Thymus (tissue), 11 donors: ENCODE measurements around the gene UNC13A. TPM values are rescaled to one million over a fixed set of nuclear protein-coding genes. Genes with fewer than 3 reads are reported as not detected.

Source experiments
- DNase-seq, 9 donors: peaks; one replicate each; pipeline ENCODE4 v3.0.0-alpha.2; 2013; ENCODE audit warnings: low spot score in 9 of 9, low read depth in 6 of 9, missing footprints in 1 of 9
- H3K27ac ChIP-seq, 2 donors: one replicate each; pipeline ENCODE4 v1.5.1; 2013; ENCODE audit warnings: control low read depth in 1 of 2, low read depth in 1 of 2, low read length in 1 of 2, mild to moderate bottlenecking in 1 of 2, moderate library complexity in 1 of 2
- H3K27me3 ChIP-seq, 2 donors: one replicate each; pipeline ENCODE4 v1.5.1; 2013; ENCODE audit warnings: low read length in 1 of 2; ENCODE audit not compliant: control insufficient read depth in 2 of 2, insufficient read depth in 1 of 2
- H3K36me3 ChIP-seq, 2 donors: one replicate each; pipeline ENCODE4 v1.5.1; 2013; ENCODE audit warnings: low read length in 1 of 2, mild to moderate bottlenecking in 1 of 2, moderate library complexity in 1 of 2; ENCODE audit not compliant: control insufficient read depth in 2 of 2, insufficient read depth in 2 of 2
- H3K4me1 ChIP-seq, 2 donors: one replicate each; pipeline ENCODE4 v1.5.1; 2013; ENCODE audit warnings: low read length in 2 of 2; ENCODE audit not compliant: control insufficient read depth in 2 of 2, insufficient read depth in 2 of 2
- H3K4me3 ChIP-seq, 2 donors: one replicate each; pipeline ENCODE4 v1.5.1; 2013; ENCODE audit warnings: low read length in 2 of 2, control low read depth in 1 of 2, mild to moderate bottlenecking in 1 of 2
- H3K9me3 ChIP-seq, 2 donors: one replicate each; pipeline ENCODE4 v1.5.1; 2013; ENCODE audit warnings: low read length in 1 of 2, mild to moderate bottlenecking in 1 of 2; ENCODE audit not compliant: control insufficient read depth in 2 of 2, insufficient read depth in 1 of 2
- WGBS: extraction: QIAGEN DNeasy Blood & Tissue Kit; methylation state at CpG from one replicate; pipeline ENCODE4 v1.1.7; 2013; 5-methylcytosine and 5-hydroxymethylcytosine counted together
- polyA plus RNA-seq: library from polyadenylated mRNA; stranded (reverse); fragments of 200-250 nt; gene quantifications from one replicate; pipeline ENCODE4 v1.2.3, GENCODE V29; 2013
- total RNA-seq: library from RNA; stranded (reverse); fragments of 120-200 nt; gene quantifications from one replicate; pipeline ENCODE4 v1.2.4, GENCODE V29; 2013
- donor health status: healthy.

Gene UNC13A
- total and polyA plus RNA-seq, 2 donors: 0.19 to 0.32 TPM

DNA sequence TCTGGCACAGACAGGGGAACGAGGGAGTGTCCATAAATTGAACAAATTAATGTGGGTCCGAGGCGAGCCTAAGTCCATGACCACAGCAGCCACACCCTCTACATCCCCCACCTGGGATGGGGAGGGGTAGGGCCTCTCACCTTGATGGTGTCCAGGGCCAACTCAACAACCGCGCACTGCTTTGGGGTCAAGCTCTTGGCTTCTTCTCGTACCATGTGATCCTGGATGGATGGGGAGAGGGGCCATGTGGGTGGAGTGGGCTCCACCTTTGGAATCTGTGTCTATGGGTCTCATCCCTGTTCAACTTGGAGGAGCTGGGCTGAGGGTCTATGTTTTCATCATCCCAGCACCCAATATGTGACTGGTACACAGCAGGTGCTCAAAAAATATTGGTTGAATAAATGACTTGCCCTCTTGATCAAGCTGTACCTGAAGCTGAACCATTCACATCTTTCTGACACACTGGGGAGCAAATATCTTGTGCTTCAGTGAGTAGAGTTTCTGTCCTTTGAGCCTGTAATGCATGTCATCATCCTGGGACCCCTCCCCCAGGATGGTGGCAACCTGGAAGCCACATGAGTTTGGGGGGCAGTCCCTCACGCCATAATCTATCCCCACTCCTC lies 69.8 kb downstream of the UNC13A start:
- Histone ChIP-seq H3K4me3 (no peak overlapping the region), H3K36me3 (no peaks in the 10 kb centered on the region), H3K9me3 (peaks cover 0 to 5% of the 10 kb centered on the region in 2 donors), H3K27me3 (peaks cover 7 to 43% of the 10 kb centered on the region in 2 donors), H3K4me1 (peaks cover 0 to 2% of the 10 kb centered on the region in 2 donors), H3K27ac (no peak overlapping the region)
- DNase-seq: no peak
- WGBS: 95% methylated on average over 7 of the region's 7 CpGs

DNA sequence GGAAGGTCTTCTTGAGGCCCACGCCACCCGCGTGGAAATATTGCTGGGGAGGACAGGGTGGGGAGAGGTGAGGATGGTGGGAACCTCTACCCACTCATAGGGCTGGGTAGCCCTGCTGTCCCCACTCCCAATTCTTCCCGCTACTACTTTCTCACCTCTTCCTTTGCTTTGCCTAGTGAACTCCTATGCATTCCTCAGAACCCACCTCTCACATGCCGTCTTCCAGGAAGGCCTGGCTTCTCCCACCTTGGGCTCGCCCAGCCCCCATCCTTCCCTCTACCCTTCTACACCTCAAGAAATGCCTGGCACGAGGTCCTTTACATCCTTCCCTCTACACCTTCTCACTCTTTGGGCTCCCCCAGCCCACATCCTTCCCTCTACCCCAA lies 70.4 kb downstream of the UNC13A start:
- no peak overlapping the region for H3K4me3 ChIP-seq
- WGBS: 88% methylated on average over 7 of the region's 7 CpGs
- H3K9me3 ChIP-seq: peaks cover 0 to 5% of the 10 kb centered on the region in 2 donors
- H3K4me1 ChIP-seq: peaks cover 0 to 2% of the 10 kb centered on the region in 2 donors
- no peak for DNase-seq
- no peak overlapping the region for H3K27ac ChIP-seq
- H3K36me3 ChIP-seq: no peaks in the 10 kb centered on the region
- peaks cover 7 to 43% of the 10 kb centered on the region in 2 donors for H3K27me3 ChIP-seq

DNA sequence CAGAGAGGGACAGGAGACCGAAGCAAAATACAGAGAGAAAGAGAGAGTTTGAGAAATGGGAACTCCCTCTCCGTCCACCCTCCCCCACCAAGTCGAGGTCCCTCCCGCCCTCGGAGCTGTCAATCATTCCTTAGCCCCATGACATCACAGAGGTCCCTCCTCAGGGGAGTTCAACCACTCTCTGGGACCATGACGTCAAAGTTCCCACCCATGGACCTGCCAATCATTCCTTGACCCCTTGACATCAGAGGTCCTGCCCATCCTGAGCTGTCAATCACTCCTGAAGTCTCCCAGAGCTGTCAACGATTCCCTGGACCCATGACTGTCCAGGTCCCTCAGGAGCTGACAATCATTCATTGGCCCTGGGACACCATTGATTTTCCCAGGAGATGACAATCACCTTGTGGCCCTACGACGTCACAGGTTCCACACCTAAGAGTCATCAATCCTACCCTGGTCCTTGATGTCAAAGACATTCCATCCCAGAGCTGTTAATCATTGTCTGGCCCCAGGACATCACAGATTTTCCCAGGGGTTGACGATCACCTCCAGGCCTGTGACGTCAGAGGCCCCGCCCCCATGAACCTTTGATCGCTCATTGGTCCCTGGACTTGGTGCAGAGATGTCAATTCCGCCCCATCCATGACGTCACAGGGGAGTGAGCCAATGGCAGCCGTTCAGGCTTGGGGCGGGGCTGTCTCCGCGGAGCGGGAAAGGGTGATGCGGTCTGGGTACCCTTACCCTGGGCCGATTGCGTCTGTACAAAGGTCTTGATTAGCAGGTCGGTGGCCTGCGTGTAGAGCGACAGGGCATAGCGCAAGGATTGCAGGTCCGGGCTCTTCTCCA lies 71.0 kb downstream of the UNC13A start:
- no peak for DNase-seq
- Histone ChIP-seq H3K27ac (no peak overlapping the region), H3K9me3 (peaks cover 0 to 5% of the 10 kb centered on the region in 2 donors), H3K36me3 (no peaks in the 10 kb centered on the region), H3K27me3 (peaks cover 7 to 43% of the 10 kb centered on the region in 2 donors), H3K4me1 (peaks cover 0 to 2% of the 10 kb centered on the region in 2 donors), H3K4me3 (no peak overlapping the region)
- WGBS: 71% methylated on average over 28 of the region's 28 CpGs

DNA sequence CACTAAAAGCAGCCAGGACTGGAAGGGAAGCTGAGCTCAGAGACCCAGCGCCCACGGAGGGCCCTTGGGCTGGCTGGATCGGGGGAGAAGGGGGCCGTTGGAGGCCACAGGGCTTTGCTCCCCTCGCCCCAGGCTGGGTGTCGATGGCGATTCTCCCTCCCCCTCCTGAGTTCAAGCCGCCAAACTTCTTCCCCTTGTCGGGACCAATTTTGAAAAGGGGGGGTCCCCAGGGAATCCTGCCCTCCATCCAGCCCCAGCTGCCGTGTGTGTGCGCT lies 71.5 kb downstream of the UNC13A start:
- no peak overlapping the region for H3K27ac ChIP-seq
- peaks cover 7 to 43% of the 10 kb centered on the region in 2 donors for H3K27me3 ChIP-seq
- H3K4me3 ChIP-seq: no peak overlapping the region
- no peaks in the 10 kb centered on the region for H3K36me3 ChIP-seq
- 6% methylated on average over 11 of the region's 11 CpGs for WGBS
- peaks cover 0 to 2% of the 10 kb centered on the region in 2 donors for H3K9me3 ChIP-seq
- no peak for DNase-seq
- H3K4me1 ChIP-seq: peaks cover 0 to under 1% of the 10 kb centered on the region in 2 donors

DNA sequence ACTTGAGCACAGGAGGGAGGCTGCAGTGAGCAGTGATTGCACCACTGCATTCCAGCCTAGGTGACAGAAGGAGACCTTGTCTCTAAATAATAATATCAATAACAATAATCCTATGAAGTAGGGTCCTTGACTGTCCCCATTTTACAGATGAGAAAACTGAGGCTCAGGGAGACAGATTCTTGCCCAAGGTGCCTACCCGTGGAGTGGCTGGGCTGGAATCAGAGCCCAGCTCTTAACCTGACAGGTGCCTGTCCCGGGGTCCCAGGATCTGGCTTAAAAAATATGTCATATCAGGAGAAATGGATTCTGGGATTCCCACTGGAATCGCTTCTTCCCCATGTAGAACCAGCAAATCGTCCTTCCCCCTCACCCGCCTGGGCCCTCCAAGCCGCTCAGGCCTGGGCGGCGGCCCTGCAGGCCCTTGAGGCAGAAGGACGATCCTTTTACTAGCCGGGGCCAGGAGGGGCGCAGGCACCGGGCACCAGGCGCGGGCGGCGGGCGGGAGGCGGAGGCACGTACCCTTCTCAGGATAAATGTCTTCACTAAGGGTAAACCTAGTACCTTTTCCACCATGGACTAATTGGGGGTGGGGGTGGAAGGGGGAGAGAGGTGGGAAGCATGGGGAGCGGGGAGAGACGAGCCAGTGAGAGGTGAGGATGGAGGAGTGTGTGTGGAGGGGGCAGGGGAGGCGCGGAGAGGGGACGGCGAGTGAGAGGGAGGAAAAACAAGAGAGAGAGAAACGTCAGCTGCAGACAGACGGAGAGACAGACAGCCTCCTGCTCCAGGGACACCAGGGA lies 72.1 kb downstream of the UNC13A start:
- H3K9me3 ChIP-seq: no peaks in the 10 kb centered on the region
- no peak for DNase-seq
- no peaks in the 10 kb centered on the region for H3K4me1 ChIP-seq
- H3K27me3 ChIP-seq: peaks cover 7 to 43% of the 10 kb centered on the region in 2 donors
- H3K27ac ChIP-seq: no peak overlapping the region
- no peak overlapping the region for H3K4me3 ChIP-seq
- no peaks in the 10 kb centered on the region for H3K36me3 ChIP-seq
- WGBS: 20% methylated on average over 27 of the region's 27 CpGs

DNA sequence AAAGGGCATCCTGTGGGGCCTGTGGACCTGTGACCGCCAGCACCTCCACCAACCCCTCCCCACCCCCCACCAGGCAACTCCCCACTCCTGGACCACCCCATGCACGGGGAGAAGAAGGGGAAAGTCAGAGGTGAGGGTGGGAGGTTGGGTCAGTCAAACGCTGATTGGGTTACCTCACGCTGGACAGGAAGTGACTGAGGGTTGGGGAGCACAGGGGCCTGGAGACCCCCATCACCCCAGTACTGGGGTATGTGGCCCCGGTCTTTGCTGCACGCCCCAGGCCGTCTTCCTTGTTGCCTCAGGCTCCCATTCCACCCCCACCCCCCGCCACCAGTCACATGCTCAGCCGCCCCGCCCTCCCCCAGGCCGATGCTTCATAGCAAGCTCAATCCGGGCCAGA lies 73.7 kb downstream of the UNC13A start:
- no peak overlapping the region for H3K27ac ChIP-seq
- peaks cover 7 to 38% of the 10 kb centered on the region in 2 donors for H3K27me3 ChIP-seq
- H3K4me3 ChIP-seq: no peak overlapping the region
- no peaks in the 10 kb centered on the region for H3K4me1 ChIP-seq
- no peak for DNase-seq
- WGBS: 91% methylated on average over 12 of the region's 12 CpGs
- no peaks in the 10 kb centered on the region for H3K36me3 ChIP-seq
- H3K9me3 ChIP-seq: no peaks in the 10 kb centered on the region

DNA sequence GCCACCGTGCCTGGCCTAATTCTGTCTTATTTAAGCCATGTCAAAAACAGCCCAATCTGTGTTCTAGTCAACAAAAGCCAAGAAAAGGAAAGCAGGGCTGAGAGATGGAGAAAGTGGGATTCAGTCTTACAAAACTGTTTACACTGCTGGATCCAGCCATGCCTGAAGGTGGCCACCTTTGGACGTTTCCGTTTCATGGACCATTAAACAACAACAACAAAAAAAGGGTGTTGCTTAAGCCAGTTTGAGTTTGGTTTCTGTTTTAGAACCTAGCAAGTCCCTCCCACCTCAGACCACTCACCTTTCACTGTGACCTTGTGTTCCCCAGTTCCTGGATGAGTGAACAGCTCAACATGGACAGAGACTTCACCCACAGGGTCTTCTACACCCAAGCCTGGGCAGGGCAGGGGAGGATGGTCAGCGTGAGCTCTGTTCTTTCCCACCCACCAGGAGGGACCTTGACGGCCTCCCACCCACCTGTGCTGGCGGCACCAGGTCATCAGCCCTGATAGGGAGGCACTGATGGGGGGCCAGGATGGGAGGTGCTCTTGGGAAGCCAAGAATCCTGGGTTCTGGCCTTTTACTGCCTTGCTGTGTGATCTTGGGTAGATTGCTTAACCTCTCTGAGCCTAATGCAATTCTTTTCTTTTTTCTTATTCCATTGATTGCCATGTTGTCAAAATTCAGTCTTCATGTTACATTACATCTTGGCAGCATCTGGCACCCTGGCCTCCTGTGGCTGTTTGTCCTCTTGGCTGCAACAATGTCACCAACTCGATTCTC lies 76.5 kb downstream of the UNC13A start:
- WGBS: 90% methylated on average over 7 of the region's 7 CpGs

DNA sequence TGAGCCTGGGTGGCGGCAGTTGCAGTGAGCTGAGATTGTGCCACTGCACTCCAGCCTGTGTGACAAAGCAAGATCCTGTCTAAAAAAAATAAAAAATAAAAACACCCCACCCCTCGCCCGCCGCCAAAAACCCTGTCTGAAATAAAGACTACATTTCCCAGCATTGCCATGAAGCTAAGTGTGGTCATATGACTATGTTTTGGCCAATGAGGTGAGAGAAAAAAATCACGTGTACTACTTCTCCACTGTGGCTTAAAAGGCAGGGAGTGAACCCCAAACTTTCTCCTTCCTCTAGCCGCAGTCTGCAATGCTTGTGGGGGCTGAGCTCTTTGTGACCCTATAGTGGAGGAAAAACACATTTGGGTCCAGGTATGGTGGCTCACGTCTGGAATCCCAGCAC lies 77.8 kb downstream of the UNC13A start:
- 62% methylated on average over 7 of the region's 7 CpGs for WGBS

More for the DNA sequence above, 76.5 kb downstream of the UNC13A start:
- Histone ChIP-seq H3K36me3 (no peaks in the 10 kb centered on the region), H3K27me3 (peaks cover 7 to 20% of the 10 kb centered on the region in 2 donors), H3K4me3 (no peak overlapping the region), H3K9me3 (no peaks in the 10 kb centered on the region), H3K27ac (no peak overlapping the region), H3K4me1 (no peaks in the 10 kb centered on the region)
- DNase-seq: no peak

More for the DNA sequence above, 77.8 kb downstream of the UNC13A start:
- Histone ChIP-seq H3K4me1 (peaks cover 8 to 9% of the 10 kb centered on the region in 2 donors), H3K9me3 (peaks cover 0 to 4% of the 10 kb centered on the region in 2 donors), H3K4me3 (no peak overlapping the region), H3K27me3 (peaks cover 0 to 15% of the 10 kb centered on the region in 2 donors), H3K36me3 (no peaks in the 10 kb centered on the region), H3K27ac (no peak overlapping the region)
- DNase-seq: peak in 1 of 9 donors; percentile 36
